COLO668 (cell line): ENCODE data around the gene SPDEF.

Experiments
- DNase-seq: peaks from one replicate; lab custom pipeline; 2025; ENCODE audit not compliant: unreplicated experiment; lab: John Stamatoyannopoulos, UW

SPDEF gene

DNA sequence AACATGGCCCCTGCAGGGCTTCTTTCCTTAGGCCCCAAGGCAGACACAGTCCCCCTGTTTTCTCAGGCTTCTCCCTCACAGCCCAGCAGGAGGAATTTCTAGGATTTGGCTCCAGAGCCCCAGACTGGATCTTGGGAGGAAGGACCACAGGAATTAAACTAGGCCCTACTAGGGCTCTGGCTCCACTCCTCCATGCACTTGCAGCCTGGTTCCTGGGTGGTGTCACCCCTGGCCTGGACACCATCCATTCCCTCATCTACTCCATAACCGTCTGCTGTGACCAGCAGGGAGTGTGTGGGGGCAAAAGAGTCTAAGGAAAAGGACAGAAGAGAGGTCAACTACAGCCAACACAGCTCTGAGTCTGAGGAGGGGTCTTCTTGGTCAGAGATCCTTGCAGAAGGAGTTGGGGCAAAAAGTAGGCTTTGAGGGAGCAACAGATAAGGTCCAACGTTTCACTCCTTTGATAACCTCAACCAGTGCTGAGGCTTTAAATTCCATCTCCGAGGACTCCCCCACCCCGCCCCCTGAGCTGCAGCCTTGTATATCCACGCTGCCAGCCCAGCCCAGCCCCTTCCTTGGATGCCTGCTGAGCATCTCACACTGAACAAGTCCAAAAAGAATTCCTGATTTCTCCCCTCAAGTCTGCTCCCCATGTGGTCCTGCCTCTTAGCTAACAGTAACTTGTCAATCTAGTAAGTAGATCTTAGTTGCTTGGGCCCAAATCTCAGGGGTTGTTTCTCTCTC is 27.9 kb upstream of the SPDEF start:
- no peak for DNase-seq

DNA sequence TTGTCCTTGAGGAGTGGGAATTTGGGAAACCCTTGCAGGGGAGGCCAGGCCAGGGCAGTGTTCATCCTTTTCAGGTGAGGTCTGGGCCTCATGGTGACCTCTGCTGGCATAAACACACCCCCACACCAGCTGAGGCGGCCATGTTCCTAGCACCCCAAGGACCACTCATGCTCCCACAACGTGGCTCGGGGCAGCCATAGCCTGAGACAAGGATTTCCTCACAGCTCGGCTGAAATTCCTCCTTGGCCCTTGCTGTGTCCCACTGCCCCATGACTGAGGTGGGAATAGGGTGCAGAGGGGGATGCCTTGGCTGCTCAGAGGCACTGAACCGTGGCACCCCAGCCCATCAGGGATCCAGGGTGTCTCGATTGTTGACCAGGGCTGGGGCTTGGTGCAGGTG is 27.3 kb upstream of the SPDEF start:
- DNase-seq: peak; percentile 11

DNA sequence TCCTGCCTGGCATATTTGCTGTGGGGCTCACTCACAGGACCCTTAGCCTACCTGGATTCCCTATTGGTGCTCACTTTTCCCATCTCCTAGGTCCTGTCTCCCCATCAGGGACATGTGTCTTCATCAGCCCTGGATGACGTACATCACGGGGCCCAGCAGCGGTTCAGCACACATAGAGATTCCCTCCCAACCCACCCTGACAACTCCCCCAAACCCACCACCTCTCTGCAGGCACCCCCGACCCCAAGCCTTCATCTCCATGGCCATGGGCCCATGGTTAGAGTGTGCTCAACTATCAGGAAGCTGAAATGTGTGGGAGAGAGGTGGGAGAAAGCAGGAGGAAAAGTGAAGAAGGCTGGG is 25.4 kb upstream of the SPDEF start:
- no peak for DNase-seq

GRCh38 chr6:34580707-34581560 is 24.8 kb upstream of the SPDEF start:
- peak; percentile 9 for DNase-seq

- DNase-seq: no peak
Measured at GRCh38 chr6:34578445-34579262, 22.5 kb upstream of the SPDEF start.

GRCh38 chr6:34576286-34576955 is 20.3 kb upstream of the SPDEF start:
- no peak for DNase-seq

DNA sequence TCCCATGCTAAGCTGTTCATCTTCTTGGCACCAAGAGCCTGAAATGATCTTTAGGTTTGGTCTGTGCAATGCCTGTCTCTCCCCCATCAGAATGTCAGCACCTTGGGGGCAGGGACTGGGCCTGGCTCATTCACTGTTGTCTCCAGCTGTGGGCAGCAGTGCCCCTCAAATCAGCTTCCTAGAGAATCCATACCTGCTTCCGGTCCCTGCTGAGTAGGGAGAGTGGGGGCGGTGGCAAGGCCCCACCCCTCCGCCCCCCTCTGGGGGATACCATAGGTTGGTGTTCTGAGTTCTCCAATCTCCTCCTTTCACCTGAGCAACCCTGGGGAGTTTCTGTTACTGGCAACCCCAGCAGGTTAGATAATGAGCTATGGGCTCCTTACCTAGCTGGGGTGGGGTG is 19.2 kb upstream of the SPDEF start:
- no peak for DNase-seq

DNA sequence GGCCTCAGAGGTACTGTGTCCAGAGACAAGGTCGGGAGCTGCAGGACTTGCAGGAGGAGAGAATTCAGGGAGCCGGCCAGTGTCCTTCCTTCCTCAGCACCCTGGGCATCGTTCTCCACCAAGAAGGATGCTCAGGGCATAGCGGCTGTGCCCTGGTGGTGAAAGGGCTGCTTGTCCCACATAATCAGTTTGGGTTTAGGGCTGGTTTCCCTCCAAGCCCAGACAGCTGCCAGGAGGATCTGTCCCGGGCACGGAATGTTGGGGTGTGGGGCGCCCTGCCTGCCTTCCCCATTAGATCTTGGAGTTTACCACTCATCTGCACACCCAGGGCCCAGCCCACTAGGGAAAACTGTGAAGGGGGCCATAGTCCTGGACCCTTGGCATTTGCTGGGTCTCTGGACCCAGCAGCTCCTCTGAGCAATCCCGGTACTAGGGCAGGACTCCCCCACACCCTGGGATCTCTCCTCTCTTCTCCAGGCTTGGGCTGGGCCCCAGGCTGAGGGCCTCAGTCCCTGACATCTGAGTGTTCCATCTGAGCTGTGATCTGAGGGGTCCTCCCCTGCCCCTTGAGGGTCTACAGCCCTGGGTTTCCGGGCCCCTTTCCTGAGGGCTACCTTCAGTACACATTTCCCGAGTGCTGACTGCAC is 18.6 kb upstream of the SPDEF start:
- DNase-seq: no peak

DNA sequence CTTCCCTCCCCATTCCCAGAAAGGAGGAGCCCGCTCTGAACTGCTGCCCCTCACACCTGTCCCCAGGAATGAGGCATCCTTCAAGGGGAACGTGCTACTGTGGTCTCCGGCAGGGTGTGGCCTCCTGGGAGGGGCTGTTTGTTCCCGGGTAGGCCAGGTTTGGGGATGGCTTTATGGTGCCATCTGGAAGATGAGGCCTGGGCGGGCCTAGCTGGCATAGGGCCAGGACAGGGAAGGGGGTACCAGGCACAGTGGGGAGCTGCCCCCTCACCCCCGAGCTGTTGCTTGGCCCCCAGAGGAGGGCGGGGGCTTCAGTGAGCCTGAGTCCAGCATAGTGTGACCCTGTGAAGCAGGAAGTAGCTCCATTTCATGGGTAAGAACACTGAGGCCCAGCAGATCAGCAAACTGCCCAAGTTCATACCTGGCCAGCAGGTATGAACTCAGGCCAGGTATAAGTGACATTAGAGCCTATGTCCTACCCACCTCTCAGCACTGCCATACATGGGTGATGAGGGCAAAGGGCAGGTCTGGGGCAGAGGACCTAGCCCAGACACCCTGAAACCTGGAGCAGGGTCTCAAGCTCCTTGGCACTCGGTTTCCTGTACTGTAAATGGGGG is 17.5 kb upstream of the SPDEF start:
- no peak for DNase-seq

DNA sequence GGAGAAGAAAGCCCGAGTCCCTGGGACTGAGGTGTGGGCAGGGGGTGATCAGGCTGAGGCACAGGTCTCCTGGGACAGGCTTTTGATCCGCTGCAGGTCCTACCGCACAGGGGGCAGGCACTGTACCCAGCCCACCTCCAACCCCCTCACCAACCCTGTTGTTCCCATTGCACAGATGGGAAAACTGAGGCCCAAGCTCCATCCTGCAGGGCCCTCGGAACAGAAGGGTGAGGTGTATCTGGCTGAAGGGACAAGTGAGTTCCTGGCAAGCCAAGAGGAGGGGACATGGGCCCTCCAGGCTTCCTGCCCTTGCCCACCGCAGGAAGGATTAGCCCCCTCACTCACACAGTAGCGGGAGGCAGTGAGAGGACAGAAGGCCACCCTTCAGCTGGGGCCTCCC is 16.5 kb upstream of the SPDEF start:
- no peak for DNase-seq

DNA sequence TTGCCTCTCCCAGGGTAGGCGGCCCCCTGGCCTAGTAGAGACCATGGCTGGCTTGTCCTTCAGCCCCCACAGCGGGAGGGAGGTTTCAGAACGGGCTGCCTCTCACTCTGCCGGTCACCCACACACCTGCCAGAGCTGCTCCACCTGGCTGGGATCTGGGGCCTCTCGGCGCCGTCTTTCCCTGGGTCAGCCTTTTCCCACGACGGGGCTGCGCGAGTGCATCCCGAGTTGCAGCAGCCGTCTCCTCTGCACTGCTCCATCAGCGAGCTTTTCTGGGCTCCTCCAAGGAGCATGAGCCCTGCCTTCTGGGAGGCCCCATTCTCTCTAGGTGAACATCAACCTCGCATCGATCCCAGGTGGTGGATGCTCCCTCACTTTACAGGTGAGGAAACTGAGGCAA is 15.9 kb upstream of the SPDEF start:
- DNase-seq: peak; percentile 6

- no peak for DNase-seq
Measured at GRCh38 chr6:34571388-34571787, 15.3 kb upstream of the SPDEF start.

GRCh38 chr6:34570066-34570833 is 14.1 kb upstream of the SPDEF start:
- peak; percentile 75 for DNase-seq

GRCh38 chr6:34569361-34569973 is 13.3 kb upstream of the SPDEF start:
- DNase-seq: no peak

GRCh38 chr6:34568341-34569201 is 12.4 kb upstream of the SPDEF start:
- DNase-seq: no peak

- DNase-seq: no peak
Measured at GRCh38 chr6:34566830-34567546, 10.9 kb upstream of the SPDEF start.

DNA sequence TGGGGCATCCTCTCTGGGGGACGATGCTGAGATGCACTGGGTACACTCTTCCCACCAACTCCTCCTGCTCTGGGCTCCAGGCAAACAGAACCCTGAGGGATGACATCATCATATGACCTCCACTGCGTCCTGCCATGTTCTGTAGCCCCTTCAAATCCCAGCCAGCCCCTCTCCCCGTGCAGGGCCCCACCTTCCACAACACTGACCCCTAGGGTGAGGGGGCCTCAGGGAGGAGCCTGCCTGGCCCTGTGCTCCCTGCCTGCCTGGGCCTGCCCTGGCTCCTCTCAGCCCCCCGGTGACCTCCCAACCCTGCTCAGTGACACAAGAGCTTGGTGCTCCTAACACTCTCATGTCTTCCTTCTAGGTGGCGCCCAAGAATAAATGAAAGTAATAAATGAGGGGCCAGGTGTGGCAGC is 9.6 kb upstream of the SPDEF start:
- DNase-seq: no peak
